ENCODE measurements around the gene SUN1. TPM values are rescaled to one million over a fixed set of nuclear protein-coding genes. Genes with fewer than 3 reads are reported as not detected.

The SUN1 gene
- total and polyA plus RNA-seq, 2 of the 8 experiments (the other 6 are each of a cell fraction or from before 2014, with no cell fraction given): 108 to 158 TPM

GRCh38 chr7:906776-907157, 74.5 kb downstream of the SUN1 start (continued):
- TF ChIP-seq KDM4A (IDR thresholded peaks at IDR 0.05; ENCODE audit: low read depth, low read length, severe bottlenecking) (no peak), CTBP2 (IDR thresholded peaks at IDR 0.05; ENCODE audit: borderline replicate concordance, insufficient read depth, insufficient read length, low read length) (no peak)
